ENCODE measurements around the gene LGALS4.
"Not testable (repeated sequence)": the region's sequence is repeated elsewhere in the genome, so short reads cannot be mapped to it uniquely, and the experiment has no call there.

Gene LGALS4

GRCh38 chr19:38836159-38836982 lies 23.6 kb upstream of the LGALS4 start:
- no peak overlapping the region for H3K4me3 ChIP-seq (ENCODE audit: low read depth, low read length)
- H3K9me3 ChIP-seq: no peaks in the 10 kb centered on the region
- H3K4me1 ChIP-seq: peaks cover 48% of the 10 kb centered on the region
- no peaks in the 10 kb centered on the region for H3K27me3 ChIP-seq
- TF ChIP-seq CTCF (IDR thresholded peaks at IDR 0.05; ENCODE audit: low read depth, low read length): no peak
- DNase-seq: no peak
- peaks cover 60% of the 10 kb centered on the region for H3K36me3 ChIP-seq

- no peak for DNase-seq
- Histone ChIP-seq H3K36me3 (peaks cover 47% of the 10 kb centered on the region), H3K9me3 (no peaks in the 10 kb centered on the region), H3K27me3 (no peaks in the 10 kb centered on the region), H3K4me1 (peaks cover 33% of the 10 kb centered on the region), H3K4me3 (ENCODE audit: low read depth, low read length) (no peak overlapping the region)
- no peak for TF ChIP-seq CTCF (IDR thresholded peaks at IDR 0.05; ENCODE audit: low read depth, low read length)
These were observed 21.8 kb upstream of the LGALS4 start for GRCh38 chr19:38834590-38834989.

GRCh38 chr19:38834104-38834490 lies 21.4 kb upstream of the LGALS4 start:
- no peak overlapping the region for H3K4me3 ChIP-seq (ENCODE audit: low read depth, low read length)
- TF ChIP-seq CTCF (IDR thresholded peaks at IDR 0.05; ENCODE audit: low read depth, low read length): no peak
- peaks cover 28% of the 10 kb centered on the region for H3K4me1 ChIP-seq
- H3K27me3 ChIP-seq: no peaks in the 10 kb centered on the region
- DNase-seq: no peak
- H3K9me3 ChIP-seq: no peaks in the 10 kb centered on the region
- peaks cover 42% of the 10 kb centered on the region for H3K36me3 ChIP-seq

GRCh38 chr19:38833092-38833425 lies 20.3 kb upstream of the LGALS4 start:
- no peaks in the 10 kb centered on the region for H3K9me3 ChIP-seq
- no peak for TF ChIP-seq CTCF (IDR thresholded peaks at IDR 0.05; ENCODE audit: low read depth, low read length)
- peaks cover 18% of the 10 kb centered on the region for H3K4me1 ChIP-seq

GRCh38 chr19:38831142-38831605 lies 18.4 kb upstream of the LGALS4 start:
- Histone ChIP-seq H3K27me3 (no peaks in the 10 kb centered on the region), H3K4me3 (ENCODE audit: low read depth, low read length) (peak overlapping the region; percentile 90), H3K9me3 (no peaks in the 10 kb centered on the region), H3K4me1 (peaks cover 4% of the 10 kb centered on the region; the same call in 1 of the 2 replicates), H3K36me3 (peaks cover 15% of the 10 kb centered on the region)
- TF ChIP-seq CTCF (IDR thresholded peaks at IDR 0.05; ENCODE audit: low read depth, low read length): no peak
- DNase-seq: peak; percentile 40

More at GRCh38 chr19:38833092-38833425, 20.3 kb upstream of the LGALS4 start:
- Histone ChIP-seq H3K36me3 (peaks cover 32% of the 10 kb centered on the region), H3K4me3 (ENCODE audit: low read depth, low read length) (no peak overlapping the region), H3K27me3 (no peaks in the 10 kb centered on the region)
- no peak for DNase-seq

GRCh38 chr19:38830039-38830733 lies 17.4 kb upstream of the LGALS4 start:
- DNase-seq: no peak
- no peaks in the 10 kb centered on the region; the same call in 1 of the 2 replicates for H3K4me1 ChIP-seq
- no peak for TF ChIP-seq CTCF (IDR thresholded peaks at IDR 0.05; ENCODE audit: low read depth, low read length)
- H3K27me3 ChIP-seq: no peaks in the 10 kb centered on the region
- no peak overlapping the region for H3K4me3 ChIP-seq (ENCODE audit: low read depth, low read length)
- H3K36me3 ChIP-seq: peaks cover 5% of the 10 kb centered on the region
- H3K9me3 ChIP-seq: no peaks in the 10 kb centered on the region

GRCh38 chr19:38829203-38829602 lies 16.5 kb upstream of the LGALS4 start:
- H3K36me3 ChIP-seq; DNase-seq; H3K4me3 ChIP-seq (ENCODE audit: low read depth, low read length): not testable (repeated sequence)

More at GRCh38 chr19:38829203-38829602, 16.5 kb upstream of the LGALS4 start:
- not testable (repeated sequence) for H3K9me3 ChIP-seq, H3K4me1 ChIP-seq, H3K27me3 ChIP-seq

All from BE2C (cell line).